Neural crest cell (in vitro differentiated cells): ENCODE results near the gene PLCL1. TPM values are rescaled to one million over a fixed set of nuclear protein-coding genes. Genes with fewer than 3 reads are reported as not detected.

Experiments
- DNase-seq: peaks from one replicate; pipeline ENCODE4 v3.0.0; 2021; ENCODE audit warnings: low read depth, mixed read lengths, low spot score
- H3K27ac Mint-ChIP-seq: one replicate; pipeline ENCODE4 v1.8.0; 2021; ENCODE audit warnings: mild to moderate bottlenecking, mixed read lengths; ENCODE audit not compliant: unreplicated experiment
- H3K27me3 Mint-ChIP-seq: 2 replicates; pipeline ENCODE4 v1.8.0; 2021; ENCODE audit warnings: low read depth, mild to moderate bottlenecking, mixed read lengths
- H3K36me3 Mint-ChIP-seq: 2 replicates; pipeline ENCODE4 v1.8.0; 2021; ENCODE audit warnings: low read depth, mild to moderate bottlenecking, mixed read lengths
- H3K4me1 Mint-ChIP-seq: 2 replicates; pipeline ENCODE4 v1.8.0; 2021; ENCODE audit warnings: mixed read lengths
- H3K4me3 Mint-ChIP-seq: one replicate; pipeline ENCODE4 v1.8.0; 2021; ENCODE audit warnings: mild to moderate bottlenecking, mixed read lengths
- H3K9me3 Mint-ChIP-seq: 2 replicates; pipeline ENCODE4 v1.8.0; 2021; ENCODE audit warnings: mixed read lengths
- CTCF ChIP-seq: fragments of 200-600 bp; sonication (generic); conservative IDR thresholded peaks from 2 replicates; pipeline ENCODE4 v1.5.0; 2021; ENCODE audit warnings: antibody characterized with exemption, mild to moderate bottlenecking
- total RNA-seq: library from RNA; stranded (reverse); gene quantifications from 2 replicates; pipeline ENCODE4 v1.2.1, GENCODE V29; 2021

The PLCL1 gene
- total RNA-seq, 1 donor from 2014 or later: 0.72 TPM

GRCh38 chr2:197994751-197995150 lies 190.4 kb downstream of the PLCL1 start:
- Mint-ChIP-seq H3K36me3 (peaks cover 4% of the 10 kb centered on the region), H3K4me3 (no peak overlapping the region), H3K9me3 (peaks cover 4% of the 10 kb centered on the region), H3K27me3 (no peaks in the 10 kb centered on the region), H3K4me1 (no peaks in the 10 kb centered on the region), H3K27ac (no peak overlapping the region)
- DNase-seq: no peak
- no peak for TF ChIP-seq CTCF

- no peaks in the 10 kb centered on the region for H3K36me3 Mint-ChIP-seq
- H3K9me3 Mint-ChIP-seq: no peaks in the 10 kb centered on the region
- no peak for DNase-seq
- no peaks in the 10 kb centered on the region for H3K4me1 Mint-ChIP-seq
- TF ChIP-seq CTCF: no peak
- no peak overlapping the region for H3K4me3 Mint-ChIP-seq
- H3K27ac Mint-ChIP-seq: no peak overlapping the region
- no peaks in the 10 kb centered on the region for H3K27me3 Mint-ChIP-seq
Observed at GRCh38 chr2:197996583-197996982, 192.2 kb downstream of the PLCL1 start.

GRCh38 chr2:197997083-197997541 lies 192.7 kb downstream of the PLCL1 start:
- Mint-ChIP-seq H3K27ac (no peak overlapping the region), H3K36me3 (no peaks in the 10 kb centered on the region), H3K9me3 (no peaks in the 10 kb centered on the region), H3K4me3 (no peak overlapping the region), H3K27me3 (no peaks in the 10 kb centered on the region), H3K4me1 (no peaks in the 10 kb centered on the region)
- TF ChIP-seq CTCF: no peak
- DNase-seq: no peak

- no peak overlapping the region for H3K27ac Mint-ChIP-seq
- TF ChIP-seq CTCF: no peak
- H3K4me3 Mint-ChIP-seq: no peak overlapping the region
- no peaks in the 10 kb centered on the region for H3K36me3 Mint-ChIP-seq
- H3K27me3 Mint-ChIP-seq: no peaks in the 10 kb centered on the region
- no peaks in the 10 kb centered on the region for H3K4me1 Mint-ChIP-seq
- DNase-seq: no peak
- H3K9me3 Mint-ChIP-seq: no peaks in the 10 kb centered on the region
Observed at GRCh38 chr2:197998702-197999101, 194.3 kb downstream of the PLCL1 start.

GRCh38 chr2:198000417-198000816 lies 196.0 kb downstream of the PLCL1 start:
- TF ChIP-seq CTCF: no peak
- no peaks in the 10 kb centered on the region for H3K36me3 Mint-ChIP-seq
- no peaks in the 10 kb centered on the region for H3K9me3 Mint-ChIP-seq
- DNase-seq: no peak
- H3K27me3 Mint-ChIP-seq: peaks cover under 1% of the 10 kb centered on the region
- no peak overlapping the region for H3K27ac Mint-ChIP-seq
- no peaks in the 10 kb centered on the region for H3K4me1 Mint-ChIP-seq
- no peak overlapping the region for H3K4me3 Mint-ChIP-seq

GRCh38 chr2:198004173-198004572 lies 199.8 kb downstream of the PLCL1 start:
- DNase-seq: no peak
- no peak for TF ChIP-seq CTCF
- Mint-ChIP-seq H3K27ac (no peak overlapping the region), H3K4me1 (no peaks in the 10 kb centered on the region), H3K36me3 (no peaks in the 10 kb centered on the region), H3K4me3 (no peak overlapping the region), H3K27me3 (peaks cover 3% of the 10 kb centered on the region), H3K9me3 (no peaks in the 10 kb centered on the region)
